ENCODE results near the gene PGGHG.
A peak's percentile ranks its signal among the peaks of the same experiment; 100 is the strongest.
"Not testable (repeated sequence)": the region's sequence is repeated elsewhere in the genome, so short reads cannot be mapped to it uniquely, and the experiment has no call there.

PGGHG gene

DNA sequence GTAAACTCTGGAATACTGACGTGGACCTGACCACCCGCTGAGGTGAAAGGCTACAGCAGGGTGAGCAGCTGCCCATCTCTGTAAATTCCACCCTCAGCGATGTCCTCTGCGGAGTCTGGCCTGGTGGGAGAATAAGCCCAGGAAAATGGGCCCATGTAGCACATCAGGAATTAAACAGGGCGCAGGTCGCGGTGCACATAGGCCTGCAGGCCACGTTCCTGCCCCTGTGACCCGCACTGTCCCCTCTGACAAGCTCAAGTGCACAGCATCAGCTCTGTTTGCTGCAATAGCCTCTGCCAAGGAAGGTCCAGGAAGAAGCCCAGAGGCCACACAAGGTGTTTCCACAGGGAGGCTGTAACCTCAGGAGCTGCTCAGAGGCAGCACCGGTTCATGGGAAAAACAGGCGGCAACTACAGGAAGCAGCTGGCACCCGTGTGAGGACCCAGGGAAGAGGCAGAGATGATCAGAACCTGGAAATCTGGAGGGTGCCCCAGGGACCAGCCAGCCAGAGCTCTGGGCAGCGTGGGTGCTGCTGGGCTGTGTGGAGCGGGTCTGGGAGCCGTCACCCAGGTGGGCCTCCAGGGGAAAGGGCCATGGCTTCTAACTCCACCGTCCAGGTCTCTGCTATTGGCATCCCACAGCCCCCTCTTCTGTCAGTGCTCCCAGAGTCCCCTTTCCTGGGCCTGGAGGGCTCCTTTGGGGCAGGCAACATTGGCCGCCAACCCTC, 17.9 kb downstream of the PGGHG start:
- Histone ChIP-seq H3K9ac (ENCODE audit: low read depth, low read length) (no peak overlapping the region; the same call in 1 of the 2 replicates), H3K4me3 (ENCODE audit: low read length) (no peak overlapping the region), H3K9me3 (ENCODE audit: insufficient read depth, low read depth, low read length) (no peaks in the 10 kb centered on the region), H3K36me3 (ENCODE audit: insufficient read depth, low read depth, low read length) (no peaks in the 10 kb centered on the region), H3K4me1 (ENCODE audit: insufficient read depth, low read length) (peaks cover 25% of the 10 kb centered on the region; the same call in 1 of the 2 replicates), H3K27ac (ENCODE audit: low read length) (no peak overlapping the region), H3K27me3 (ENCODE audit: insufficient read depth, low read length) (peaks cover 3% of the 10 kb centered on the region; the same call in 1 of the 2 replicates)

- H3K9me3 ChIP-seq (ENCODE audit: insufficient read depth, low read depth, low read length); H3K27ac ChIP-seq (ENCODE audit: low read length); H3K36me3 ChIP-seq (ENCODE audit: insufficient read depth, low read depth, low read length); H3K27me3 ChIP-seq (ENCODE audit: insufficient read depth, low read length): not testable (repeated sequence)
- Histone ChIP-seq H3K4me3 (ENCODE audit: low read length) (peak within 1 kb of the TSS; percentile 61), H3K9ac (ENCODE audit: low read depth, low read length) (peak within 1 kb of the TSS; percentile 14; the same call in 1 of the 2 replicates), H3K4me1 (ENCODE audit: insufficient read depth, low read length) (peaks cover 34% of the 10 kb centered on the region; the same call in 1 of the 2 replicates)
Observed at GRCh38 chr11:307766-308708, 19.1 kb downstream of the PGGHG start, which contains the start of gene IFITM2. Gene IFITM2, plus strand, starts transcription at chr11:307816. Its CDS starts 377 bp downstream, at chr11:308193.

- H3K36me3 ChIP-seq (ENCODE audit: insufficient read depth, low read depth, low read length); H3K27me3 ChIP-seq (ENCODE audit: insufficient read depth, low read length); H3K27ac ChIP-seq (ENCODE audit: low read length); H3K9me3 ChIP-seq (ENCODE audit: insufficient read depth, low read depth, low read length); H3K9ac ChIP-seq (ENCODE audit: low read depth, low read length): not testable (repeated sequence)
- H3K4me3 ChIP-seq (ENCODE audit: low read length), result peak overlapping the region; percentile 45
- peaks cover 40% of the 10 kb centered on the region; the same call in 1 of the 2 replicates for H3K4me1 ChIP-seq (ENCODE audit: insufficient read depth, low read length)
Observed at GRCh38 chr11:308740-309665, 20.1 kb downstream of the PGGHG start.

DNA sequence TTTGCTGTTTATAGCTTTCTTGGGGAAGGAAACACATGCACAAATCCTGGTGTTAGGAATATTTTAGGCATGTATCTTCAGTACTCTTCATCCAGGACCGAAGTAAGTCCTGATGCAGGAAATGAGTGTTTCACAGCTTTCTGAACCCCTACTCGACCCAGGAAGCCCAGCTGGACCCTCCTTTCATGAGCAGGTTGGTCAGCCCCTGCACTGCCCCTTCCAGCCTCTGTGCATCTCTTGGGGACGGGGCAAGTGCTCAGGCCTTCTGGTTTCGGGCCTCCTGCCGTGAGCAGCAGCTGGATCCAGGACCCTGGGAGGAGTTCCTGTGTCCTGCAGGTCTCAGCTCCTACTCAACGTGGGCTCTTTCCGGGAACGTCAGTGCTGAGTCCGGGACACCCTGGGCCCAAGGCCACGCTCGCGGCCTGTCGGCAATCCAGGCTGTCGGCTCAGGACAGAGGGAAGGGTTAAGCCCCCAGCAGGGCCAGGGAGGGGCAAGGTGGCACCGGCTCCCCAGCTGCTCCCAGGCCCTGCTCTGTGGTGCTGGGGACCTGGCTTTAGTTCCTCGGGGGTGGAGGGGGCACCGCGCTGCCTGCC, 21.1 kb downstream of the PGGHG start:
- H3K4me3 ChIP-seq (ENCODE audit: low read length), result peak overlapping the region; percentile 45; the same call in 1 of the 2 replicates
- H3K9ac ChIP-seq (ENCODE audit: low read depth, low read length); H3K27ac ChIP-seq (ENCODE audit: low read length): not testable (repeated sequence)

GRCh38 chr11:311013-311748, 22.3 kb downstream of the PGGHG start:
- H3K9ac ChIP-seq (ENCODE audit: low read depth, low read length); H3K27ac ChIP-seq (ENCODE audit: low read length): not testable (repeated sequence)

More for the DNA sequence above, 21.1 kb downstream of the PGGHG start:
- not testable (repeated sequence) for H3K36me3 ChIP-seq (ENCODE audit: insufficient read depth, low read depth, low read length); H3K9me3 ChIP-seq (ENCODE audit: insufficient read depth, low read depth, low read length)
- Histone ChIP-seq H3K4me1 (ENCODE audit: insufficient read depth, low read length) (peaks cover 42% of the 10 kb centered on the region), H3K27me3 (ENCODE audit: insufficient read depth, low read length) (peaks cover 11% of the 10 kb centered on the region)

GRCh38 chr11:312092-312816, 23.3 kb downstream of the PGGHG start:
- no peak overlapping the region; the same call in 1 of the 2 replicates for H3K9ac ChIP-seq (ENCODE audit: low read depth, low read length)
- no peak overlapping the region for H3K27ac ChIP-seq (ENCODE audit: low read length)
- H3K4me1 ChIP-seq (ENCODE audit: insufficient read depth, low read length), result peaks cover 38% of the 10 kb centered on the region
- no peaks in the 10 kb centered on the region for H3K9me3 ChIP-seq (ENCODE audit: insufficient read depth, low read depth, low read length)
- 0 out of 2 replicates have a peak, but pooled peaks cover 5% of the 10 kb centered on the region for H3K36me3 ChIP-seq (ENCODE audit: insufficient read depth, low read depth, low read length)
- H3K4me3 ChIP-seq (ENCODE audit: low read length), result peak overlapping the region; percentile 31; the same call in 1 of the 2 replicates
- peaks cover 33% of the 10 kb centered on the region for H3K27me3 ChIP-seq (ENCODE audit: insufficient read depth, low read length)

More at GRCh38 chr11:311013-311748, 22.3 kb downstream of the PGGHG start:
- H3K4me3 ChIP-seq (ENCODE audit: low read length); H3K36me3 ChIP-seq (ENCODE audit: insufficient read depth, low read depth, low read length); H3K9me3 ChIP-seq (ENCODE audit: insufficient read depth, low read depth, low read length): not testable (repeated sequence)
- Histone ChIP-seq H3K4me1 (ENCODE audit: insufficient read depth, low read length) (peaks cover 36% of the 10 kb centered on the region), H3K27me3 (ENCODE audit: insufficient read depth, low read length) (peaks cover 23% of the 10 kb centered on the region)

GRCh38 chr11:313304-313786, 24.4 kb downstream of the PGGHG start:
- Histone ChIP-seq H3K9ac (ENCODE audit: low read depth, low read length) (peak overlapping the region; percentile 83; the same call in 1 of the 2 replicates), H3K4me1 (ENCODE audit: insufficient read depth, low read length) (peaks cover 42% of the 10 kb centered on the region), H3K4me3 (ENCODE audit: low read length) (peak overlapping the region; percentile 91)

GRCh38 chr11:313787-314553, 25.0 kb downstream of the PGGHG start, which contains the start of gene IFITM1:
Gene IFITM1, plus strand, starts transcription at chr11:314040. Its CDS starts 131 bp downstream, at chr11:314171.
- peaks cover 39% of the 10 kb centered on the region for H3K27me3 ChIP-seq (ENCODE audit: insufficient read depth, low read length)
- peak within 1 kb of the TSS; percentile 91 for H3K4me3 ChIP-seq (ENCODE audit: low read length)
- no peaks in the 10 kb centered on the region for H3K9me3 ChIP-seq (ENCODE audit: insufficient read depth, low read depth, low read length)
- H3K4me1 ChIP-seq (ENCODE audit: insufficient read depth, low read length), result peaks cover 41% of the 10 kb centered on the region
- H3K9ac ChIP-seq (ENCODE audit: low read depth, low read length), result peak within 1 kb of the TSS; percentile 83
- 0 out of 2 replicates have a peak, but pooled peaks cover 5% of the 10 kb centered on the region for H3K36me3 ChIP-seq (ENCODE audit: insufficient read depth, low read depth, low read length)
- peak within 1 kb of the TSS; percentile 9 for H3K27ac ChIP-seq (ENCODE audit: low read length)

More at GRCh38 chr11:313304-313786, 24.4 kb downstream of the PGGHG start:
- Histone ChIP-seq H3K27ac (ENCODE audit: low read length) (peak overlapping the region; percentile 9), H3K27me3 (ENCODE audit: insufficient read depth, low read length) (peaks cover 39% of the 10 kb centered on the region), H3K36me3 (ENCODE audit: insufficient read depth, low read depth, low read length) (0 out of 2 replicates have a peak, but pooled peaks cover 5% of the 10 kb centered on the region), H3K9me3 (ENCODE audit: insufficient read depth, low read depth, low read length) (no peaks in the 10 kb centered on the region)

GRCh38 chr11:314554-314875, 25.6 kb downstream of the PGGHG start:
- peak overlapping the region; percentile 83; the same call in 1 of the 2 replicates for H3K9ac ChIP-seq (ENCODE audit: low read depth, low read length)
- H3K36me3 ChIP-seq (ENCODE audit: insufficient read depth, low read depth, low read length); H3K9me3 ChIP-seq (ENCODE audit: insufficient read depth, low read depth, low read length); H3K27ac ChIP-seq (ENCODE audit: low read length): not testable (repeated sequence)
- peaks cover 39% of the 10 kb centered on the region for H3K27me3 ChIP-seq (ENCODE audit: insufficient read depth, low read length)
- peak overlapping the region; percentile 91 for H3K4me3 ChIP-seq (ENCODE audit: low read length)
- H3K4me1 ChIP-seq (ENCODE audit: insufficient read depth, low read length), result peaks cover 38% of the 10 kb centered on the region

All from iPS-20b (cell line).